Neural cell (in vitro differentiated cells): ENCODE data around the gene MUC6. TPM values are rescaled to one million over a fixed set of nuclear protein-coding genes. Genes with fewer than 3 reads are reported as not detected.

ENCODE experiments used
- H2AFZ ChIP-seq: fragments of 200-600, 300-800 bp; sonication (generic), shearing (Covaris generic); 2 replicates; pipeline ENCODE4 v1.6.0; 2014; ENCODE audit warnings: low read depth, mild to moderate bottlenecking, antibody characterized with exemption, low read length, moderate library complexity
- H3F3A ChIP-seq: fragments of 200-600 bp; shearing (Covaris generic); 2 replicates; pipeline ENCODE4 v1.6.1; 2016; ENCODE audit warnings: mild to moderate bottlenecking, moderate library complexity, mixed read lengths, antibody characterized with exemption, low read length; ENCODE audit not compliant: insufficient read depth, poor library complexity, severe bottlenecking
- H3K27ac ChIP-seq: fragments of 200-600, 300-800 bp; sonication (generic), shearing (Covaris generic); 2 replicates; pipeline ENCODE4 v1.5.1; 2014; ENCODE audit warnings: mild to moderate bottlenecking, low read length, moderate library complexity
- H3K27me3 ChIP-seq: fragments of 300-800, 200-600 bp; sonication (generic), shearing (Covaris generic); 2 replicates; pipeline ENCODE4 v1.6.0; 2014; ENCODE audit warnings: mild to moderate bottlenecking, low read depth, low read length, moderate library complexity; ENCODE audit not compliant: insufficient read depth
- H3K36me3 ChIP-seq: fragments of 300-800, 200-600 bp; sonication (generic), shearing (Covaris generic); 2 replicates; pipeline ENCODE4 v1.5.1; 2014; ENCODE audit warnings: mild to moderate bottlenecking, antibody characterized with exemption, low read length, moderate library complexity; ENCODE audit not compliant: insufficient read depth
- H3K4me2 ChIP-seq: fragments of 300-800, 200-600 bp; sonication (generic), shearing (Covaris generic); 2 replicates; pipeline ENCODE4 v1.6.0; 2014; ENCODE audit warnings: mild to moderate bottlenecking, low read length
- H3K4me3 ChIP-seq: fragments of 300-800, 200-600 bp; sonication (generic), shearing (Covaris generic); 2 replicates; pipeline ENCODE4 v1.5.1; 2014; ENCODE audit warnings: mild to moderate bottlenecking, low read length, moderate library complexity
- H3K79me2 ChIP-seq: fragments of 200-600 bp; shearing (Covaris generic); replicated peaks from 2 replicates; pipeline ENCODE4 v1.6.0; 2014; ENCODE audit warnings: mild to moderate bottlenecking, low read length, moderate library complexity; ENCODE audit not compliant: insufficient read depth
- H3K9ac ChIP-seq: fragments of 300-800, 200-600 bp; sonication (generic), shearing (Covaris generic); 2 replicates; pipeline ENCODE4 v1.6.1; 2016; ENCODE audit warnings: mild to moderate bottlenecking, low read length, mixed read lengths
- H3K9me2 ChIP-seq: fragments of 200-600 bp; shearing (Covaris generic); 2 replicates; pipeline ENCODE4 v1.6.1; 2016; ENCODE audit warnings: mild to moderate bottlenecking, low read length, mixed read lengths; ENCODE audit not compliant: insufficient read depth
- H3K9me3 ChIP-seq: fragments of 200-600, 300-800 bp; sonication (generic), shearing (Covaris generic); 2 replicates; pipeline ENCODE4 v1.6.1; 2016; ENCODE audit warnings: mild to moderate bottlenecking, mixed run types, low read length, moderate library complexity, mixed read lengths
- H4K20me1 ChIP-seq: fragments of 200-600 bp; shearing (Covaris generic); 2 replicates; pipeline ENCODE4 v1.6.1; 2016; ENCODE audit warnings: mild to moderate bottlenecking, mixed run types; ENCODE audit not compliant: insufficient read depth
- EP300 ChIP-seq: fragments of 450-650 bp; conservative IDR thresholded peaks from 2 replicates; pipeline ENCODE4 v1.6.1; 2014; ENCODE audit warnings: antibody characterized with exemption, mild to moderate bottlenecking, moderate library complexity; ENCODE audit not compliant: poor library complexity, severe bottlenecking
- MXI1 ChIP-seq: fragments of 450-650 bp; conservative IDR thresholded peaks from 2 replicates; pipeline ENCODE4 v1.6.1; 2014; ENCODE audit warnings: antibody characterized with exemption, mild to moderate bottlenecking; ENCODE audit not compliant: poor library complexity, severe bottlenecking
- RAD21 ChIP-seq: fragments of 450-650 bp; conservative IDR thresholded peaks from 2 replicates; pipeline ENCODE4 v1.6.1; 2014; ENCODE audit warnings: antibody characterized with exemption, mild to moderate bottlenecking, moderate library complexity
- SMC3 ChIP-seq: fragments of 450-650 bp; conservative IDR thresholded peaks from 2 replicates; pipeline ENCODE4 v1.6.1; 2014; ENCODE audit warnings: antibody characterized with exemption, mild to moderate bottlenecking, moderate library complexity; ENCODE audit not compliant: poor library complexity
- TAF1 ChIP-seq: IDR thresholded peaks from 2 replicates; pipeline ENCODE4 v1.6.1; 2012; ENCODE audit warnings: low read depth
- polyA plus RNA-seq: library from polyadenylated mRNA; depleted of rRNA; stranded (reverse); fragments of >200 nt; gene quantifications from 2 replicates; pipeline ENCODE4 v1.2.3, GENCODE V29; 2014
- TF ChIP-seq, protein P1 (sequence below): fragments of 450-650 bp; IDR thresholded peaks from 2 replicates; pipeline ENCODE4 v1.5.1; 2014; ENCODE audit warnings: antibody characterized with exemption, mild to moderate bottlenecking, moderate library complexity; ENCODE audit not compliant: poor library complexity, severe bottlenecking
- TF ChIP-seq, protein P2 (sequence below): IDR thresholded peaks from 2 replicates; pipeline ENCODE4 v1.6.1; 2012; ENCODE audit warnings: borderline replicate concordance

MUC6 gene
- polyA plus RNA-seq, 1 donor from 2014 or later = not detected

DNA sequence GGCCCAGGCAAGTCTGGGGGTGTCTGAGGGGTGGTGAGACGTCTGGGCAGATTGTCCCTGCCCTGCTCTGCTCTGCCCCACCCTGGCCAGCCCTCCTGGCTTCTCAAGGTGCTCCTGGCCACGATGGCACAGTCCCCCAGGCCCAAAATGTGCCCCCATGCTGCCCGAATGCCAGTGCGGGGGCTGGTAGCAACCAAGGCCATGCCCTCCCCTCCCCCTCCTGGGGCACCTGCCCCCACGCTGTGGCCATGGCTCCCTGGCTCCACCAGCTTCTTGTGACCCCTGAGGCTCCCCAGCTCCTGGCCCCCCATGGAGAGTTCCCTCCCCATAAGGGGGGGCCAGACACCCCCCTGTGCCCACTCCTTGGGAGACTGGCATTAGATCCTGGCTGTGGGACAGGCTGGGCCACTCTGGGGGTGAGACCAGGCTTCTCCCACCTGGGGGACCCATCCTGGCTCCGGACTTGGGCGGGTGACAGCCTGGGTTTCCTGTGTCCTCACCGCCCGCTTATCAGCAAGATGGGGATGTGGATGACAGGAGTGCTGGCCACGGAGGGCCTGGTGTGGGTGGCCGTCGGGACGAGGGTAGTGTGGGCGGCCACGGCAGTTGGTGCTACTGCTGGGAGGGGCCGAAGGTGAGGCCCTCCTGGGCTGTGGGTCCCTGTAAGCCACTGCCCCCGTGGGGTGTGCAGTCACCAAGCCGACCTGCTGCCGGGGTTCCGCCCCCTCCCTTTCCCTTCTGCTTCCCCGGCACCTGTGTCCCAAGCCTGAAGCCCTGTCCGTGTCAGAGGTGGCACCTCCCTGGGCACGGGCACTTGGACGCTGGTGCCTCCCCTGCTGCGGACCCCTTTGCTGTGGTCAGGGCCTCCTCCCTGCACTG is 15.9 kb upstream of the MUC6 start:
- no peak overlapping the region for H2AFZ ChIP-seq
- no peaks in the 10 kb centered on the region for H4K20me1 ChIP-seq
- no peaks in the 10 kb centered on the region for H3K9me3 ChIP-seq
- H3K27ac ChIP-seq = no peak overlapping the region
- no peak for TF ChIP-seq SMC3
- TF ChIP-seq MXI1 = no peak
- TF ChIP-seq TAF1 = no peak
- TF ChIP-seq, protein P1, sequence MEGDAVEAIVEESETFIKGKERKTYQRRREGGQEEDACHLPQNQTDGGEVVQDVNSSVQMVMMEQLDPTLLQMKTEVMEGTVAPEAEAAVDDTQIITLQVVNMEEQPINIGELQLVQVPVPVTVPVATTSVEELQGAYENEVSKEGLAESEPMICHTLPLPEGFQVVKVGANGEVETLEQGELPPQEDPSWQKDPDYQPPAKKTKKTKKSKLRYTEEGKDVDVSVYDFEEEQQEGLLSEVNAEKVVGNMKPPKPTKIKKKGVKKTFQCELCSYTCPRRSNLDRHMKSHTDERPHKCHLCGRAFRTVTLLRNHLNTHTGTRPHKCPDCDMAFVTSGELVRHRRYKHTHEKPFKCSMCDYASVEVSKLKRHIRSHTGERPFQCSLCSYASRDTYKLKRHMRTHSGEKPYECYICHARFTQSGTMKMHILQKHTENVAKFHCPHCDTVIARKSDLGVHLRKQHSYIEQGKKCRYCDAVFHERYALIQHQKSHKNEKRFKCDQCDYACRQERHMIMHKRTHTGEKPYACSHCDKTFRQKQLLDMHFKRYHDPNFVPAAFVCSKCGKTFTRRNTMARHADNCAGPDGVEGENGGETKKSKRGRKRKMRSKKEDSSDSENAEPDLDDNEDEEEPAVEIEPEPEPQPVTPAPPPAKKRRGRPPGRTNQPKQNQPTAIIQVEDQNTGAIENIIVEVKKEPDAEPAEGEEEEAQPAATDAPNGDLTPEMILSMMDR = no peak
- no peak for TF ChIP-seq EP300
- no peak for TF ChIP-seq RAD21
- H3K27me3 ChIP-seq = no peaks in the 10 kb centered on the region
- no peak overlapping the region for H3K9ac ChIP-seq
- H3K36me3 ChIP-seq = no peaks in the 10 kb centered on the region
- no peaks in the 10 kb centered on the region for H3F3A ChIP-seq
- H3K4me2 ChIP-seq = no peak overlapping the region
- no peak overlapping the region for H3K4me3 ChIP-seq
- no peaks in the 10 kb centered on the region for H3K79me2 ChIP-seq
- no peaks in the 10 kb centered on the region for H3K9me2 ChIP-seq

DNA sequence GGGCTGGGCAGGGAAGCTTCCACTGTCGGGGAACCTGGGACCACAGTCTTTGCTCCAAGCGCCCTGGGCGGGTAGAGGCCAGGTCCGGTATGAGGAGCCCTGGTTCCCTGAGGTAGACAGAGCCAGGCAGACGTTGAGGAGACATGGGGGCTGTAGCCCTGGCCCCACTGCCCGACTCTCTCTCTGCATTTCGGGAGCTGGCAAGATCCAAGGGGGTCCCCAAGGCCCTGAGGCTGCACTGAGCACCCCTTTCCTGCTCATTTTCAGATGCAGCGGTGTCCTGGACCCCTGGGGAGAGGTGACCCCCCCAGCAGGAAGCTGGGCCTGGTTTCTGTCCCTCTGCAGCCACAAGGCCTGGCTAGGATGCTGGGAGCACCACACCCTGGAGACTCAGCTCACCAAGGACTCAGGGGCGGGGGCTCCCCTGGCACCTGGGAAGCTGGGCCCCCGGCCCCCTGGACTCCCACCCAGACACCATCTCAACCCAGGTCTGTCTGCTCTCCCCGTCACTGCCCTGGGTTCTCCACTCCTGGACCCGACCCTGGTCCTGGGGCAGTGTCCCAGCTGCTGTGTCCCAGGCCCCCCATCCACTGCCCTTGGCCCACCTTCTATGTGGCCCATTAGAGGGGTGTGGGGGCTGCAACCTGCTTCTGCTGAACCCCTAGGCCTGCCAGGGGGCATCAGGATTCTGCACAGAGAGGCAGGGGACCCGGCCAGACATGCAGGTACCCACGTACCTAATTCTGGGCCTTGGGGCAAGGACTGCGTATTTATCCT is 15.0 kb upstream of the MUC6 start:
- no peaks in the 10 kb centered on the region for H3K36me3 ChIP-seq
- no peaks in the 10 kb centered on the region for H3K9me3 ChIP-seq
- TF ChIP-seq SMC3 (peak; percentile 21), MXI1 (no peak), RAD21 (no peak)
- TF ChIP-seq, protein P2, sequence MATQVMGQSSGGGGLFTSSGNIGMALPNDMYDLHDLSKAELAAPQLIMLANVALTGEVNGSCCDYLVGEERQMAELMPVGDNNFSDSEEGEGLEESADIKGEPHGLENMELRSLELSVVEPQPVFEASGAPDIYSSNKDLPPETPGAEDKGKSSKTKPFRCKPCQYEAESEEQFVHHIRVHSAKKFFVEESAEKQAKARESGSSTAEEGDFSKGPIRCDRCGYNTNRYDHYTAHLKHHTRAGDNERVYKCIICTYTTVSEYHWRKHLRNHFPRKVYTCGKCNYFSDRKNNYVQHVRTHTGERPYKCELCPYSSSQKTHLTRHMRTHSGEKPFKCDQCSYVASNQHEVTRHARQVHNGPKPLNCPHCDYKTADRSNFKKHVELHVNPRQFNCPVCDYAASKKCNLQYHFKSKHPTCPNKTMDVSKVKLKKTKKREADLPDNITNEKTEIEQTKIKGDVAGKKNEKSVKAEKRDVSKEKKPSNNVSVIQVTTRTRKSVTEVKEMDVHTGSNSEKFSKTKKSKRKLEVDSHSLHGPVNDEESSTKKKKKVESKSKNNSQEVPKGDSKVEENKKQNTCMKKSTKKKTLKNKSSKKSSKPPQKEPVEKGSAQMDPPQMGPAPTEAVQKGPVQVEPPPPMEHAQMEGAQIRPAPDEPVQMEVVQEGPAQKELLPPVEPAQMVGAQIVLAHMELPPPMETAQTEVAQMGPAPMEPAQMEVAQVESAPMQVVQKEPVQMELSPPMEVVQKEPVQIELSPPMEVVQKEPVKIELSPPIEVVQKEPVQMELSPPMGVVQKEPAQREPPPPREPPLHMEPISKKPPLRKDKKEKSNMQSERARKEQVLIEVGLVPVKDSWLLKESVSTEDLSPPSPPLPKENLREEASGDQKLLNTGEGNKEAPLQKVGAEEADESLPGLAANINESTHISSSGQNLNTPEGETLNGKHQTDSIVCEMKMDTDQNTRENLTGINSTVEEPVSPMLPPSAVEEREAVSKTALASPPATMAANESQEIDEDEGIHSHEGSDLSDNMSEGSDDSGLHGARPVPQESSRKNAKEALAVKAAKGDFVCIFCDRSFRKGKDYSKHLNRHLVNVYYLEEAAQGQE = no peak
- TF ChIP-seq, protein P1 = no peak
- no peaks in the 10 kb centered on the region for H3K79me2 ChIP-seq
- no peak overlapping the region for H3K4me2 ChIP-seq
- no peaks in the 10 kb centered on the region for H3K9me2 ChIP-seq
- no peaks in the 10 kb centered on the region for H3K27me3 ChIP-seq
- H2AFZ ChIP-seq = no peak overlapping the region
- no peak overlapping the region for H3K9ac ChIP-seq
- no peaks in the 10 kb centered on the region for H4K20me1 ChIP-seq
- H3K4me3 ChIP-seq = no peak overlapping the region
- H3K27ac ChIP-seq = no peak overlapping the region
- no peaks in the 10 kb centered on the region for H3F3A ChIP-seq
